Pericardium fibroblast (primary cell): Measurements from ENCODE around the gene MAPKAP1. TPM values are rescaled to one million over a fixed set of nuclear protein-coding genes. Genes with fewer than 3 reads are reported as not detected.

Experiments
- total RNA-seq: library from RNA; depleted of rRNA; stranded (reverse); fragments of >200 nt; gene quantifications from 2 replicates; pipeline ENCODE4 v1.2.3, GENCODE V29; 2015

The MAPKAP1 gene
- total RNA-seq = 57.6 and 71.9 TPM in 2 replicates

DNA sequence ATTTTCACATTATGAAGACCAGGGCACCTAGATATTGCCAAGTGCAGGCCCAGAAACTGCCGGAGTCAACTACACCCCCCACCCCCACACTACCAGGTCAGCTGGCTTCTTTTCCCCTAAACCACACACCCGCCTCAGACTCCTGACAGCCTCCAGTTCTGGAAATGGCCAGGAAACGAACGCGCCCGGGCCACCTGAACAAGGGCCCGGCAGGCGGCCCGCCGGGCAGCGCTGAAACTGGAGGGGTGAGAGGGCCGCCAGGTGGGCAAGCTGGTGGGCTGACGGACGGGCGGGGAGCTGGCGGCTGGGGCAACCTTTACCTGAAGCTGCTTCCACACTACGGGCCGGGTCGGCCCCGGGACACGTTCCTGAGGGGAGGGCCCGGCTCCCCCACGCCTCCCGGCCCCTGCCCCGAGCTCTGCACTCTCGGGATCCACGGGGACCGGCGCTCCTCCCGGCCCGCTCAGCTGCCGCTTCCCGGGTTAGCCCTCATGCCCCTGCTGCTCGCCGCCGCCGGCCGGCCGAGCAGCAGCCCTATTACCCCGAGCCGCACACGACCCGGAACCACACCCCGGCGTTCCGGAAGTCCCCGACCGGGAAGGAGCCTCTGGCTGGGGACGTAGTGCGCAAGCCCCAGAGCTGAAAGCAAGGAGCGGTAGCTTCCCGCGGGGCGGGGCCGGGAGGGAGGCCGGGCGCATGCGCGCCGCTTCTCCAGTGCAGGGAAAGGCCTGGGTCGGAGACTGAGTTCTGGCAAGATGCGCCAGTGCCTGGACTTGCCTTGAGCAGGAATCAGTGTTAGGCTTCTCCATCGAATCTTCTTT lies at the start of gene MAPKAP1:
Gene MAPKAP1 (minus strand): TSS at position 558 of the 821 bp plus-strand sequence. CDS start 34,634 bp downstream, outside the sequence.

DNA sequence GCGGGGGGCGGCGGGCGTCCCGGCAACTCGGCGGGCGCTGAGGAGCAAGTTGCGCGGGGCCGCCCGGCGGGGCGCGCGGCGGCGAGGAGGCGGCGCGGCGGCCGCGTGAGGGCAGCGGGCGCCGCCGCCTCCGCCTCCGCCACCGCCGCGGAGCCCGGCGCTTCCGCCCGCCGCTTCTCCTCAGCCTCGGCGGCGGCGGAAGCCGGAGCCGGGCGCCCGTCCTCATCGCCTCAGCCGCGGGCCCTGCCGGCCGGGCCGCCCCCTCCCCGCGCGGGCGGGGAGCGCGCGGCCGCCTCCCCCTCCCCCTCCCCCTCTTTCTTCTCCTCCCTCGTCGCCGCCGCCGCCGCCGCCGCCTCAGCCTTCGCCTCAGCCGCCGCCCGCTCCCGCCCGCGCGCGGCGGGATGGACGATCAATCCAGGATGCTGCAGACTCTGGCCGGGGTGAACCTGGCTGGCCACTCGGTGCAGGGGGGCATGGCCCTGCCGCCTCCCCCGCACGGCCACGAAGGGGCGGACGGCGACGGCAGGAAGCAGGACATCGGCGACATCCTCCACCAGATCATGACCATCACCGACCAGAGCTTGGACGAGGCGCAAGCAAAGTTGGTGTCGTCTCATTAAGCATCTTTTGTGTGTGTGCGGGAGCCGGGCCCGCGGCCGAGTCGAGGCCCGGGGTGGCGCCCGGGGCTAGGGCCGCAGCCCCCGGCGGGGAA lies 40.2 kb upstream of the MAPKAP1 start, which contains the start of gene PBX3:
Gene PBX3 (plus strand): TSS at position 321 of the 712 bp plus-strand sequence.

Other genes starting within 250 kb of the MAPKAP1 start
- gene PBX3, start 40.2 kb upstream of the MAPKAP1 start, total RNA-seq = 31.1 and 36.8 TPM in 2 replicates